ENCODE measurements around the gene PLIN3.

- TF ChIP-seq EZH2 (IDR thresholded peaks at IDR 0.05; ENCODE audit: low read depth) (no peak), CTCF (conservative IDR thresholded peaks at IDR 0.05) (peak; percentile 76)
These were observed 15.7 kb downstream of the PLIN3 start for GRCh38 chr19:4851551-4852290.
